ENCODE data around the gene DMRT3. TPM values are rescaled to one million over a fixed set of nuclear protein-coding genes. Genes with fewer than 3 reads are reported as not detected.

DMRT3 gene
- polyA plus RNA-seq, 3 donors from 2014 or later = not detected

DNA sequence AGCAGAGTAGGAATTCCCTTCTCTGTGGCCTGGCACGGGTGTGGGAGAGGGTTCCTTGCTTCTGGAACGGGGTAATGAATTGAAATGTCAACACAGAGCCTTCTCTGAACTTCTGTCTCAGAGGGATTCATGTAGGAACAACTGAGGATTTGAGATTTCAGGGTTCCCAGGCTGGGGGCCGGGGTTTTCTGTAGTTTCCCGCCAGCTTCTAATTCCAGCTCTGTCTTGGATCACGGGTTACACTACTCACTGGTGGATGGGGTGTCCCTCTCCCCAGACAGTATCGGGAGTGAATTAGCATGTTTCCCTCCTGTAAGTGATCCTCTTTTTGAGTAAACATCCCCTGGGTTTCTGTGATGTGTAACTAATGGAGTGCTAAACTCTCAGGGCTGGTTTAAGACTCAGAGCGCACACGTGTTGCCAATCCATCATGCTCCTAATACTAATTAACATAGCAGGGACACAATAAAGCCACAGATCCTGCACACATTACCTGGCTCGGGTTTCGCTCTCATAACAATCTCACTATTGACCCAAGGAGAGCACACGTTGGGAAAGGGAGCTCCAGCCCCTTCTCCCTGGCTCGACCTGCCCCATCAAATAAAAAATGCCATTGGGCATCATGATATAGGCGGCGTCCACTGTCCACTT is 55.6 kb downstream of the DMRT3 start:
- no peak for DNase-seq
- Mint-ChIP-seq H3K9me3 (no peaks in the 10 kb centered on the region), H3K4me3 (no peak overlapping the region), H3K4me1 (no peaks in the 10 kb centered on the region), H3K27ac (no peak overlapping the region), H3K27me3 (ENCODE audit: low read depth in 3 of 3) (peaks cover 7 to 9% (median 8%) of the 10 kb centered on the region in 3 donors), H3K36me3 (no peaks in the 10 kb centered on the region)

DNA sequence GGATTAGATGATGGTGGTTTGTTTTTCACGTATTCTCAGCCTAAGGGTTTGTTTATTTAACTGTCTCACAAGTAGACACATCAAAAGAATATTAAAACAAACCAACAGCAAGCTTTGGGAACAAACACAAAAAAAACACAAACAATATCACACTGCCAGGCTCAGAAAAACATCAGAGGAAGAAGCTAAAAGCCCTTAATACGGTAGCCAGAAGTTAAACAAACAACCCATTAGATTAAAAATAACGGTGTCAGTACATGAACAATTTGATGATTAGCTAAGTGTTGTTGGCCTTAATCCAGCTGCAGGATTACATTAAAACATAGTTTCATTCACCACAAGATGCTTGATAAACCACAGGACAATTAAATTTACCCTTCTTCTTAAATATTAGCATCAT is 57.8 kb downstream of the DMRT3 start:
- no peak overlapping the region for H3K4me3 Mint-ChIP-seq
- H3K27me3 Mint-ChIP-seq (ENCODE audit: low read depth in 3 of 3) = peaks cover 6 to 14% (median 8%) of the 10 kb centered on the region in 3 donors
- DNase-seq = no peak

DNA sequence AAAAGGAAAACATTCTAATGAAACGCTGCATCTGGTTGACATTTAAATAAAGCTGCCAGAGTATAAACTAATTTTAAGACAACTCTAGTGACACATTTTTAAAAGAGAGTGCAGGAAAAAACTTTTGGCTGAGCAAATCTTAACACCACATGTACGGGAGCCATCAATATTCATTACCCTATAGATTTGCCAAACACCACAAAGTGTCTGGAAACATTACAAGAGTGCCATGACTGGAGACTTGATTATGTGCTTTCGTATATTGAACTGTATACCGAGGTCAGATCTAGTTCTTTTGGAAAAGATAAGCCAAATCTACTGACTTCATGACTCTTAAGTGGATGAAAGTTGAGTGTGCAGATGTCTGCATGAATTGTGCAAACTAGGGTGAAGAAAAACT is 63.1 kb downstream of the DMRT3 start:
- Mint-ChIP-seq H3K27me3 (ENCODE audit: low read depth in 3 of 3) (peaks cover 24 to 32% (median 24%) of the 10 kb centered on the region in 3 donors), H3K4me3 (no peak overlapping the region), H3K27ac (no peak overlapping the region), H3K4me1 (peaks cover 0 to 7% of the 10 kb centered on the region in 2 donors), H3K36me3 (no peaks in the 10 kb centered on the region), H3K9me3 (peaks cover 0 to 11% (median 1%) of the 10 kb centered on the region in 6 donors)
- no peak for DNase-seq

More for the DNA sequence above, 57.8 kb downstream of the DMRT3 start:
- no peaks in the 10 kb centered on the region for H3K4me1 Mint-ChIP-seq
- peaks cover 0 to 2% (median 0%) of the 10 kb centered on the region in 6 donors for H3K9me3 Mint-ChIP-seq
- H3K27ac Mint-ChIP-seq = no peak overlapping the region
- H3K36me3 Mint-ChIP-seq = no peaks in the 10 kb centered on the region

Other genes with a start within 250 kb of the DMRT3 start
- not detected for gene DMRT1, start 135.0 kb upstream of the DMRT3 start, polyA plus RNA-seq
- not detected for gene DMRT2, start 73.7 kb downstream of the DMRT3 start, polyA plus RNA-seq

Data from immature natural killer cell (primary cell).